SK-N-MC (cell line): ENCODE results near the gene TDO2.
A peak's percentile ranks its signal among the peaks of the same experiment; 100 is the strongest.

Experiments
- DNase-seq: peaks from one replicate; pipeline ENCODE4 v3.0.0-alpha.2; 2011; ENCODE audit warnings: low read depth, low spot score
- H3K27ac ChIP-seq: fragments of 200-600 bp; sonication (generic); 2 replicates; pipeline ENCODE4 v1.5.1; 2016; ENCODE audit warnings: mixed run types
- H3K36me3 ChIP-seq: fragments of 200-600 bp; sonication (generic); 2 replicates; pipeline ENCODE4 v1.6.1; 2017; ENCODE audit warnings: antibody characterized with exemption, low read length, mixed read lengths; ENCODE audit not compliant: insufficient read depth
- H3K4me3 ChIP-seq: fragments of 200-600 bp; sonication (generic); 2 replicates; pipeline ENCODE4 v1.5.1; 2016
- H3K9ac ChIP-seq: fragments of 200-600 bp; sonication (generic); 2 replicates; pipeline ENCODE4 v1.8.0; 2017; ENCODE audit warnings: mixed run types, mixed read lengths; ENCODE audit not compliant: insufficient read length
- H3K9me3 ChIP-seq: fragments of 200-600 bp; sonication (generic); 2 replicates; pipeline ENCODE4 v1.6.1; 2017; ENCODE audit warnings: low read depth, mild to moderate bottlenecking, antibody characterized with exemption, low read length, moderate library complexity, mixed read lengths
- EZH2 ChIP-seq: fragments of 200-600 bp; sonication (generic); IDR thresholded peaks from one replicate; pipeline ENCODE4 v1.6.1; 2017; ENCODE audit warnings: antibody characterized with exemption
- FOXP2 ChIP-seq: optimal IDR thresholded peaks from 2 replicates; pipeline ENCODE3; 2011; ENCODE audit warnings: mild to moderate bottlenecking, moderate library complexity; ENCODE audit not compliant: insufficient read depth; ENCODE audit errors: extremely low read length, control extremely low read depth
- POLR2AphosphoS5 ChIP-seq: IDR thresholded peaks from 2 replicates; pipeline ENCODE4 v1.6.1; 2012; ENCODE audit warnings: mild to moderate bottlenecking, low read depth, low read length, borderline replicate concordance

The TDO2 gene

DNA sequence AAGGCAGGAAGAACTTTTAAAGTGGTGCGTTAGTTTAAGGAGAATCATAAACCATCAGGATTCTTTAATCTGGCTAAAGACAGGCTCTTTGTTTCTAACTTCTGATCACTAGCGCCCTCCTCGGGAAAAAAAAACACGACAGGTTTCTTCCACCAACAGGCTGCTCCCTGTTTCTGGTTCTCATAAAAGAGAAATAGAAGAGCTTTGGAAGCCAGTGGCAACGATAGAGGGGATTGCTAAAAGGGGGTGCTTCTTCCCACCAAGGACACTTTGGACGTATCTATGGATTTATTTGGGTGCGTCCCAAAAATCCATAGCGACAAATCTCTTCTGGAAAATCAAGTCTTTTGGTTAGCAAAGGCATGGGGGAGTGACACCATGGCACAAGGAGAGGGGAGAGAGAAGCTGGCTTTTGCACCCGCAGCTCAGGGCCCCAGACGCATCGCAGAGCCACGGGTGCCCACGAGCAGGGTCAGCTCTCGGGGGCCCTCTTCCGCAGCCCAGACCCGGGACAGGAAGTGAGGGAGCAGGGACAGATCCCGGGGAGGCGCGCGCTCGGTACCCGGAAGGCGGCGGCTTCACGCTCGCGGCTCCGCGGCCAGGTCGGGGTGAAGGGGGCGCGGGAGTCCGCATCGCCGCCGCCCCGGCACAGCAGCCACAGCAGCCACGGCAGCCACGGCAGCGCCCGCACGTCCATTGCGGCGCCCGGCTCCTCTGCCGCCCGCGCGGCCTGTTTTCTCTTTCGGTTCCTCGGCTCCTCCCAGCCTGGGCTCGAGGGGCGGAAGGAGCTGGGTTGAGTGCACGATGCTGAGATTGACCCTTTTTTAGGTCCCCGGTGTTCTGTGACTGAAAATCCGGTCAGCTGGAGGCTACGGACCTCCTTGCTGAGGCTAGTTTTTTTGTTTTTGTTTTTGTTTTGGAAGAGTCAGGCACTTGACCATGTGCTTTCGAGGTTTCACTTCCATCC is 49.9 kb downstream of the TDO2 start, which contains the start of gene CTSO:
CTSO (minus strand) TSS at position 716 of the 967 bp plus-strand sequence; CDS start at position 697, 19 bp downstream.
- Histone ChIP-seq H3K36me3 (no peaks in the 10 kb centered on the region), H3K9ac (peak within 1 kb of the TSS; percentile 96), H3K4me3 (peak within 1 kb of the TSS; percentile 99), H3K9me3 (no peaks in the 10 kb centered on the region), H3K27ac (peak within 1 kb of the TSS; percentile 80)
- TF ChIP-seq EZH2 (no peak), POLR2AphosphoS5 (peak; percentile 56; the same call in 1 of the 2 replicates)
- DNase-seq: peak; percentile 76

GRCh38 chr4:155954118-155954685 is 50.7 kb downstream of the TDO2 start:
- H3K36me3 ChIP-seq: no peaks in the 10 kb centered on the region
- no peak overlapping the region for H3K27ac ChIP-seq
- peak overlapping the region; percentile 96 for H3K9ac ChIP-seq
- TF ChIP-seq POLR2AphosphoS5 (no peak), EZH2 (no peak), FOXP2 (no peak)
- H3K4me3 ChIP-seq: peak overlapping the region; percentile 99
- no peak for DNase-seq
- no peaks in the 10 kb centered on the region for H3K9me3 ChIP-seq

GRCh38 chr4:155954939-155955338 is 51.4 kb downstream of the TDO2 start:
- Histone ChIP-seq H3K27ac (no peak overlapping the region), H3K36me3 (no peaks in the 10 kb centered on the region), H3K4me3 (no peak overlapping the region), H3K9ac (no peak overlapping the region), H3K9me3 (no peaks in the 10 kb centered on the region)
- DNase-seq: no peak
- TF ChIP-seq POLR2AphosphoS5 (no peak), FOXP2 (no peak), EZH2 (no peak)

DNA sequence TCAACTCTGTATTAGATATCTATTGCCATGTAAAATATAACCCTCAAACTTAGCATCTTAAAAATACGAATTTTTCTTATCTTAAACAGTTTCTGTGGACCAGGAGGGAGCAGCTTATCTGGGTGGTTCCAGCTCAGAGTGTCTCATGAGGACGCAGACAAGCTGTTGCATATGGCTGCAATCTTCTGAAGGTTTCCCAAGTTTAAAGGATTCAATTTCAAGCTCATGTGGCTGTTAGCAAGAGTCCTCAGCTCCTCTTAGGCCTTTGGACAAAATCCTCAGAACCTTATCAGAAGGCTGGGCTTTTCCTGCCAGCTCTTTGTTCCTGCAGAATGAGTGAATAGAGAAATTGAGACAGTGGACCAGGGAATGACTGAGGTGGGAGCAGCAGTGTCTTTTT is 53.0 kb downstream of the TDO2 start:
- no peak for DNase-seq
- Histone ChIP-seq H3K9me3 (no peaks in the 10 kb centered on the region), H3K27ac (no peak overlapping the region), H3K4me3 (no peak overlapping the region), H3K9ac (no peak overlapping the region), H3K36me3 (no peaks in the 10 kb centered on the region)
- TF ChIP-seq FOXP2: no peak
- TF ChIP-seq POLR2AphosphoS5: no peak
- TF ChIP-seq EZH2: no peak

DNA sequence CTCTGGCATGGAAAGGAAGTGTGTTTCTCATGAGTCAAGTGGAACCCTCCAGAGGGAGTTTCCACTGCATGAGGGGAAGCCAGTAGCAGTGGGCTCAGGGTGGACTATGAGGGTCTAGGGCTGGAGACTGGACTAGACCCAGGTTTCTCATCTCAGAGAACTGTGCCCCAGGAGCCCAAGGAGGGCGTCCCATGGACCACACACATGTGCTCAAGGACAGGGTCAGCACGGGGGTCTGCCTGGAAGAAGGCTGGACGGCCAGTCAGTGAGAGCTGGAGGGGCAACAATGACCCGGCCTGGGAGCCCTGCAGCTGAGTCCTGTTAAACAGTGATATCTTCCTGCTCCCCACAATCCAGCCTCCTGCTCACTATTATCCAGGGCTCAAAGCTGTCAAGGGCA is 55.9 kb downstream of the TDO2 start:
- no peak overlapping the region for H3K27ac ChIP-seq
- no peaks in the 10 kb centered on the region for H3K36me3 ChIP-seq
- no peak overlapping the region for H3K9ac ChIP-seq
- H3K9me3 ChIP-seq: no peaks in the 10 kb centered on the region
- no peak for DNase-seq
- no peak overlapping the region for H3K4me3 ChIP-seq
- TF ChIP-seq EZH2 (no peak), FOXP2 (no peak), POLR2AphosphoS5 (no peak)

DNA sequence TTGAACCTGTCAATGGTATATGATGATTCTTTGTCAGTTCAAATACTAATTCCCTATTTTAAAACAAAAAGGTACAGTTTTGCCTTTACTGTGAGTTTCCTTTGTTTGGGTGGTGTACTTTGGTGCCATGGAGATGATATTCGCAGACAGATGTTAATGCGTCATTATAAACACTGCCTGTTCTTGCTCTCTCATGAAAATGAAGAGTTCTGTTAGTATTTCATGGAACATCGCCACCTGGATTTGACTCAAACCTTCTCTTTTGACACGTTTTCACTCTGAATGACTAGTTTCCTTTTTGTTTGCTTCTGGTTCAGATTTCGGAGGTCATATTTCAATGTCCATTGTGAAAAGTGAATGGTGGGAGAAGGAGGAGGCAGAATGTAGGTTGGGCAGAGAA is 57.0 kb downstream of the TDO2 start:
- TF ChIP-seq FOXP2: no peak
- TF ChIP-seq EZH2: no peak
- TF ChIP-seq POLR2AphosphoS5: no peak
- H3K36me3 ChIP-seq: no peaks in the 10 kb centered on the region
- H3K27ac ChIP-seq: no peak overlapping the region
- no peak for DNase-seq
- no peak overlapping the region for H3K9ac ChIP-seq
- H3K9me3 ChIP-seq: no peaks in the 10 kb centered on the region
- H3K4me3 ChIP-seq: no peak overlapping the region

- Histone ChIP-seq H3K9me3 (no peaks in the 10 kb centered on the region), H3K27ac (no peak overlapping the region), H3K9ac (no peak overlapping the region), H3K36me3 (no peaks in the 10 kb centered on the region), H3K4me3 (no peak overlapping the region)
- no peak for DNase-seq
- TF ChIP-seq EZH2 (no peak), FOXP2 (no peak), POLR2AphosphoS5 (no peak)
These were observed 58.1 kb downstream of the TDO2 start for GRCh38 chr4:155961575-155961974.

GRCh38 chr4:155962767-155963166 is 59.3 kb downstream of the TDO2 start:
- H3K9ac ChIP-seq: no peak overlapping the region
- no peak overlapping the region for H3K27ac ChIP-seq
- no peaks in the 10 kb centered on the region for H3K36me3 ChIP-seq
- DNase-seq: no peak
- H3K4me3 ChIP-seq: no peak overlapping the region
- no peaks in the 10 kb centered on the region for H3K9me3 ChIP-seq
- no peak for TF ChIP-seq EZH2
